HG03045 (cell line): ENCODE results near the gene FSTL1.

Source experiments
- ATAC-seq: cut with Tn5 transposase; IDR thresholded peaks from one replicate; pipeline ENCODE4 v1.9.1; 2021; ENCODE audit warnings: mild to moderate bottlenecking, moderate library complexity; ENCODE audit not compliant: unreplicated experiment

The FSTL1 gene

GRCh38 chr3:120440001-120440703 is 10.6 kb downstream of the FSTL1 start:
- no peak for ATAC-seq

- no peak for ATAC-seq
Measured at GRCh38 chr3:120438665-120439370, 12.0 kb downstream of the FSTL1 start.

- no peak for ATAC-seq
Measured at GRCh38 chr3:120438216-120438615, 12.6 kb downstream of the FSTL1 start.

- no peak for ATAC-seq
Measured at GRCh38 chr3:120437559-120437958, 13.2 kb downstream of the FSTL1 start.

- no peak for ATAC-seq
Measured at GRCh38 chr3:120436523-120437050, 14.2 kb downstream of the FSTL1 start.

- ATAC-seq = no peak
Measured at GRCh38 chr3:120435621-120436020, 15.2 kb downstream of the FSTL1 start.

- no peak for ATAC-seq
Measured at GRCh38 chr3:120433662-120434331, 17.0 kb downstream of the FSTL1 start.

GRCh38 chr3:120432150-120432860 is 18.5 kb downstream of the FSTL1 start:
- ATAC-seq = no peak

GRCh38 chr3:120429921-120430361 is 20.9 kb downstream of the FSTL1 start:
- ATAC-seq = no peak

- no peak for ATAC-seq
Measured at GRCh38 chr3:120428924-120429323, 21.9 kb downstream of the FSTL1 start.

GRCh38 chr3:120427201-120427600 is 23.6 kb downstream of the FSTL1 start:
- ATAC-seq = no peak

GRCh38 chr3:120425572-120426250 is 25.1 kb downstream of the FSTL1 start:
- no peak for ATAC-seq

GRCh38 chr3:120424976-120425570 is 25.7 kb downstream of the FSTL1 start:
- ATAC-seq = no peak

GRCh38 chr3:120424506-120424905 is 26.3 kb downstream of the FSTL1 start:
- ATAC-seq = no peak

GRCh38 chr3:120423432-120423831 is 27.4 kb downstream of the FSTL1 start:
- no peak for ATAC-seq

- ATAC-seq = no peak
Measured at GRCh38 chr3:120421926-120422325, 28.9 kb downstream of the FSTL1 start.

GRCh38 chr3:120420928-120421551 is 29.8 kb downstream of the FSTL1 start:
- no peak for ATAC-seq

GRCh38 chr3:120420360-120420759 is 30.4 kb downstream of the FSTL1 start:
- ATAC-seq = no peak

GRCh38 chr3:120419797-120420196 is 31.0 kb downstream of the FSTL1 start:
- no peak for ATAC-seq
